ENCODE data around the gene ZNF615.
"Not testable (repeated sequence)": the region's sequence is repeated elsewhere in the genome, so short reads cannot be mapped to it uniquely, and the experiment has no call there.

The ZNF615 gene

DNA sequence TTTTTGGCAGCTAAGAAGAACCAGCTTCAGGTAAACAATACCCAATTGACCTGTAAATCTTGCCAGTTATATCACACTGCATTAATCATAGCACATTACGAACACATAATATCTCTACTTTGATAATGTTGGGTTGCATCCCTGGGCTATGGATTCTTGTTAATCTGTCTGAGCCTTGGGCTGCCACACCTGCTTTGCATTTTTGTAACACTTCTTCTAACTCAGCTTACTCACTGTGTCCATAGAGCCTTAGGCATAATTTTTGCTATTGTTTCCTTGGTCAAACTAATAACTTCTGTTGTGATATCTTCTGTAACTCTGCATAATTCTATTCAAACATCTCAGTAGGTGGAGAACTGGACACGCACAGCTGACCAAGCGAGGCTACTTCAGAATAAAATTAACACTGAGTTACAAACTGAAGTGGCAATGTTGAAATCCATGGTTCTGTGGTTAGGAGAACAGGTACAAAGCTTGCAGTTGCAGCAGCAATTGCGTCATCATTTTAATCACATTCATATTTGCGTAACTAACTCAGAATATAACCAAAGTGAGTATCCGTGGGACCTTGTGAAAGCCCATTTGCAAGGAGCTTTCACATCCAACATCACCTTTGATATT, 27.8 kb downstream of the ZNF615 start:
- DNase-seq (ENCODE audit: low spot score) = no peak

DNA sequence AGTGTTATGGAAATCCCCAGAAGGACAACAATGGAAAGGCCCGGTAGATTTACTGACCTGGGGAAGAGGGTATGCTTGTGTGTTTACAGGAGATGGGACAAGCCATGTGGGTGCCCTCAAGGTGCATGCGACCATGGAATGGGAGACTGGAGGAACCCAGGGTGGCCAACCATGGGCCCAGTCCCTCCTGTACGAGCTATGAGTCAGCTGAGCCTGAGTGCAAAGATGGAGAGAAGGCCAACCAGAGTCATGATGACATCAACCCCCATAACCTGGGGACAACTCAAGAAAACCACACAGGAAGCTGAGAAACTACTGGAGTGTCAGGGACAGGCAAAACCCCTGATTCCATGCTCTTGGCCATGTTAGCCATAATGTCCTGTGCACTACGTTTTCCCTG, 29.1 kb downstream of the ZNF615 start:
- DNase-seq (ENCODE audit: low spot score) = no peak

DNA sequence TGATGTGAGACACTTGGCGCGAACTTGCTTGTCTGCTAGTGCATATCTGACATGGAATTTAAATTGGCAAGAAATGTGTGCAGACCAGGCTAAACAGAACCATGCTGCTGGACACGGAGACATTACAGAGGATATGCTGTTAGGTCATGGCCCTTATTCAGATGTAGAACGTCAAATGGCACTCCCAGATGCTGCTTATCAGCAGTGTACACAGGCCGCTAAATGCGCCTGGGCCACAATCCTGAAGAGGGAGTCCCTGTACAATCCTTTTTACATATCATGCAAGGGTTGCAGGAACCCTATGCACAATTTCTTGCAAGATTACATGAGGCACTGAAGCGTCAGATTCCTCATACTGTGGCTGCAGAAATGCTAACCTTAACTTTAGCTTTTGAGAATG, 30.7 kb downstream of the ZNF615 start:
- DNase-seq (ENCODE audit: low spot score) = no peak

DNA sequence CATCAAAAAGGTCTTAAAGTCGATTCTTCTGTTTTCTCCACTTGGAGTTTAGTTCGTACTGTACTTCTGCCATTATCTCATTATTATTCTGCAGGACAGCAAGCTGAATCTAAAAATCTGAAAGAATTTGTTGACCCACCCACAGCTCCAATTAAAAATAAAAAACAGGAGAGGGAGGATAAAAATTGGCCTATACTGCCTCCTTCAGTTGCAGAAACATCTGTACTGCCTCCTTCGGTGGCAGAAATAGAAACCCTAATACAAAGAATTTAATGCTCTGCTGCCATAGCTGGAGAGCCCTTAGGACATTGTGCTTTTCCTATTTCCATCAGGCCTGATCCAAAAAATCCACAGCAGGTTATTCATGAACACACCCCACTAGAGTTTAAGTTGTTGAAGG, 31.2 kb downstream of the ZNF615 start:
- no peak for DNase-seq (ENCODE audit: low spot score)

DNA sequence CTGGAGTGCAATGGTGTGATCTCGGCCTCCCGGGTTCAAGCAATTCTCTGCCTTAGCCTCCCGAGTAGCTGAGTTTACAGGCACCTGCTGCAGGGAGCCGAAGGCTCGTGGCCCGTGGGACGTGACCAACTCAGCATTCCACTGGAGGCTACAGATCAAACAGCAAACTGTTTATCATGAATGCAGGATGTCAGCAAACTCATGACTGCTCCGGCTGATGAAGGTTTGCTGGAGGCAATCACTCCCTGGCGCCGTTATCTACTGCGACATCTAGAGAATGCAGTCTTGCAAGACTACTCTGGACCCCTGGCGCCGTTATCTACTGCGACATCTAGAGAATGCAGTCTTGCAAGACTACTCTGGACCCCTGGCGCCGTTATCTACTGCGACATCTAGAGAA, 32.2 kb downstream of the ZNF615 start:
- DNase-seq (ENCODE audit: low spot score) = not testable (repeated sequence)

GRCh38 chr19:51971624-51972023, 36.4 kb downstream of the ZNF615 start:
- DNase-seq (ENCODE audit: low spot score) = no peak

GRCh38 chr19:51970718-51971117, 37.3 kb downstream of the ZNF615 start:
- DNase-seq (ENCODE audit: low spot score) = no peak

DNA sequence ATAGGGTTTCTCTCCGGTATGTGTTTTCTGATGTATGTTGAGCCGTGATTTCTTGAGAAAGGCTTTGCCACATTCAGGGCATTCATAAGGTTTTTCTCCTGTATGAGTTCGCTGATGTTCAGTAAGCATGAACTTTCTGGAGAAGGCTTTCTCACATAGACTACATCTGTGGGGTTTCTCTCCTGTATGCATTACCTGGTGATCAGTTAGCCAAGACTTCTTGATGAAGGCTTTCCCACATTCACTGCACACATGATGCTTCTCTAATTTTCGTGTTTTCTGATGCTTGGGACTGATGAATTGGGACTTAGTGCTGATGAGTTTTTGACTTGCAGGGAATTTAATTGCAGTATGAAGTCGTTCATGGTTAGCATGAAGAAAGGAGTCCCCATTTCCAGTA, 42.4 kb downstream of the ZNF615 start:
- DNase-seq (ENCODE audit: low spot score) = no peak

DNA sequence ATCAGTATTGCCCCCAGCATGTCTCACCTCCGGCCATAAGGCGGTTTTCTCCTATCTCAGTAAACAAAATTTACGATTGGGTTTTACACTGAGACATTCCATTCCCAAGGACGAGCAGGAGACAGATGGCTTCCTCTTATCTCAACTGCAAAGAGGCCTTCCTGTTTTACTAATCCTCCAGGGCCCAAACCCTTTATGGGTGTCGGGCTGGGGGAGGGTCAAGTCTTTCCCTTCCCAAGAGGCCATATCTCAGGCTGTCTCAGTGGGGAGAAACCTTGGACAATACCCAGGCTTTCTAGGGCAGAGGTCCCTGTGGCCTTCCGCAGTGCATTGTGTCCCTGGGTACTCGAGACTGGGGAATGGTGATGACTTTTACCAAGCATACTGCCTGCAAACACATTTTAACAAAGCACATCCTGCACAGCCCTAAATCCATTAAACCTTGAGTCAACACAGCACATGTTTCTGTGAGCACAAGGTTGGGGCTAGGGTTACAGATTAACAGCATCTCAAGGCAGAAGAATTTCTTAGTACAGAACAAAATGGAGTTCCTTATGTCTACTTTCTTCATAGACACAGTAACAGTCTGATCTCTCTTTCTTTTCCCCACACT, 47.3 kb downstream of the ZNF615 start:
- not testable (repeated sequence) for DNase-seq (ENCODE audit: low spot score)

DNA sequence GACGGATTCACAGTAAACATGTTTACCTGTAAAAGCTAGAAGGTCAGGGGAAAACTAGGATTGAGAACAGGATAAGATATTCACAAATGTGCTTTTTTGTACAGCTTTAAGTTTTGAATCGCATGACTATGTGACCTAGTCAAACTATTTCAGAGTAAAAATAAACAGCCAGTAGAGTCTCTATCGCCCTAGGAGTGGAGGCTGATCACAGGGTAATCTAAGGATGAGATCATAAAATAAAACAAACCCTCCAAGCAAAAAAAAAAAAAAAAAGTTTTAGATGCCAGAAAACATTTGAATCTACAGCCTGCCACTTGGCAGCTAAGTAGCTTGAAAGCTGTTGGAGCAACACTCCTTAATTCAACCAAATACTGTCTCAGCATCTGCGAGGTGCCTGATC, 48.2 kb downstream of the ZNF615 start:
- DNase-seq (ENCODE audit: low spot score) = no peak

- not testable (repeated sequence) for DNase-seq (ENCODE audit: low spot score)
Observed at GRCh38 chr19:51957846-51958245, 50.2 kb downstream of the ZNF615 start.

- peak; percentile 43 for DNase-seq (ENCODE audit: low spot score)
Observed at GRCh38 chr19:51948975-51949374, 59.0 kb downstream of the ZNF615 start.

DNA sequence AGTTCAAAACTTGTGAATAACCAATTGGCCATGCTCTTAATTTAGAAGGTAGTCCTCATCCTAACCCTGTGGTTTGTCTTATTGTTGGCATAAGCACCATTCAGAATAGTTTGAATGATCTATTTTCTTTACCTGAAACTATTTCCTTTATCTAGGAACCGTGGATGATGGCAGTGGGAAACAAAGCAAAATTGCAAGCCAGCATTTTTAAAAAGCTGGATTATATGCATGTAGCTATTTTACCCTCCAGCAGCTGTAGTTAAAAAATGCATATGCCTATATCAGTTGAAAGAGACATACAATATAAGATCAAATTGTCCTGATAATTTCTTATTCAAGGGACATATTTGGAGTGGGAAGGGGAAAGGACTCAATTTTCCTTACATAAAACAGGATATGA, 61.4 kb downstream of the ZNF615 start:
- no peak for DNase-seq (ENCODE audit: low spot score)

GRCh38 chr19:51944798-51945552, 63.0 kb downstream of the ZNF615 start:
- DNase-seq (ENCODE audit: low spot score) = no peak
